Activated naive CD8-positive, alpha-beta T cell treated with anti-CD3 and anti-CD28 coated beads, Interleukin-2, amount 50 U/mL, for 24 hours (primary cell): ENCODE measurements around the gene TEAD1.

Experiments used
- ATAC-seq: fragments of 150-1000 bp; cut with Tn5 transposase; one replicate; pipeline ENCODE4 v1.10.0; 2021
- DNase-seq: peaks from one replicate; pipeline ENCODE4 v3.0.0; 2021
- H3K27ac Mint-ChIP-seq: one replicate; pipeline ENCODE4 v1.8.0; 2021; ENCODE audit warnings: mild to moderate bottlenecking, mixed read lengths
- H3K27me3 Mint-ChIP-seq: one replicate; pipeline ENCODE4 v1.8.0; 2021; ENCODE audit warnings: mixed read lengths
- H3K36me3 Mint-ChIP-seq: one replicate; pipeline ENCODE4 v1.8.0; 2021; ENCODE audit warnings: low read depth, mixed read lengths
- H3K4me1 Mint-ChIP-seq: one replicate; pipeline ENCODE4 v1.8.0; 2021; ENCODE audit warnings: mixed read lengths
- H3K4me3 Mint-ChIP-seq: one replicate; pipeline ENCODE4 v1.8.0; 2021; ENCODE audit warnings: mild to moderate bottlenecking, moderate library complexity, mixed read lengths
- H3K9me3 Mint-ChIP-seq: one replicate; pipeline ENCODE4 v1.8.0; 2021; ENCODE audit warnings: mixed read lengths

Gene TEAD1

GRCh38 chr11:12943311-12943710, 269.1 kb downstream of the TEAD1 start:
- Mint-ChIP-seq H3K27ac (no peak overlapping the region), H3K36me3 (no peaks in the 10 kb centered on the region), H3K4me3 (no peak overlapping the region), H3K9me3 (no peaks in the 10 kb centered on the region), H3K27me3 (peaks cover 18% of the 10 kb centered on the region), H3K4me1 (no peaks in the 10 kb centered on the region)
- no peak for ATAC-seq
- no peak for DNase-seq

- no peak overlapping the region for H3K27ac Mint-ChIP-seq
- DNase-seq (no peak), ATAC-seq (no peak)
- H3K9me3 Mint-ChIP-seq, result no peaks in the 10 kb centered on the region
- H3K4me1 Mint-ChIP-seq, result no peaks in the 10 kb centered on the region
- H3K4me3 Mint-ChIP-seq, result no peak overlapping the region
- H3K27me3 Mint-ChIP-seq, result peaks cover 17% of the 10 kb centered on the region
- H3K36me3 Mint-ChIP-seq, result no peaks in the 10 kb centered on the region
These were observed 270.7 kb downstream of the TEAD1 start for GRCh38 chr11:12944889-12945288.

- no peak for ATAC-seq
These were observed 275.2 kb downstream of the TEAD1 start for GRCh38 chr11:12949453-12949852.

GRCh38 chr11:12950670-12951069, 276.4 kb downstream of the TEAD1 start:
- H3K4me1 Mint-ChIP-seq, result no peaks in the 10 kb centered on the region
- ATAC-seq (no peak), DNase-seq (no peak)
- H3K9me3 Mint-ChIP-seq, result peaks cover 12% of the 10 kb centered on the region
- no peaks in the 10 kb centered on the region for H3K36me3 Mint-ChIP-seq
- H3K4me3 Mint-ChIP-seq, result no peak overlapping the region
- H3K27ac Mint-ChIP-seq, result no peak overlapping the region
- peaks cover 17% of the 10 kb centered on the region for H3K27me3 Mint-ChIP-seq

More at GRCh38 chr11:12949453-12949852, 275.2 kb downstream of the TEAD1 start:
- peaks cover 19% of the 10 kb centered on the region for H3K27me3 Mint-ChIP-seq
- peaks cover 12% of the 10 kb centered on the region for H3K9me3 Mint-ChIP-seq
- H3K27ac Mint-ChIP-seq, result no peak overlapping the region
- no peaks in the 10 kb centered on the region for H3K4me1 Mint-ChIP-seq
- no peak overlapping the region for H3K4me3 Mint-ChIP-seq
- H3K36me3 Mint-ChIP-seq, result no peaks in the 10 kb centered on the region
- no peak for DNase-seq

GRCh38 chr11:12951376-12951775, 277.2 kb downstream of the TEAD1 start:
- Mint-ChIP-seq H3K4me3 (no peak overlapping the region), H3K27me3 (peaks cover 18% of the 10 kb centered on the region)

GRCh38 chr11:12952094-12952493, 277.9 kb downstream of the TEAD1 start:
- peaks cover 18% of the 10 kb centered on the region for H3K27me3 Mint-ChIP-seq
- H3K4me3 Mint-ChIP-seq, result no peak overlapping the region
- DNase-seq, result no peak
- no peak overlapping the region for H3K27ac Mint-ChIP-seq
- peaks cover 12% of the 10 kb centered on the region for H3K9me3 Mint-ChIP-seq
- no peak for ATAC-seq
- no peaks in the 10 kb centered on the region for H3K36me3 Mint-ChIP-seq
- no peaks in the 10 kb centered on the region for H3K4me1 Mint-ChIP-seq

More at GRCh38 chr11:12951376-12951775, 277.2 kb downstream of the TEAD1 start:
- Mint-ChIP-seq H3K27ac (no peak overlapping the region), H3K9me3 (peaks cover 12% of the 10 kb centered on the region), H3K4me1 (no peaks in the 10 kb centered on the region), H3K36me3 (no peaks in the 10 kb centered on the region)
- ATAC-seq, result no peak
- DNase-seq, result no peak

GRCh38 chr11:12958986-12959385, 284.8 kb downstream of the TEAD1 start:
- no peaks in the 10 kb centered on the region for H3K36me3 Mint-ChIP-seq
- no peak for ATAC-seq
- peaks cover 12% of the 10 kb centered on the region for H3K27me3 Mint-ChIP-seq
- no peaks in the 10 kb centered on the region for H3K4me1 Mint-ChIP-seq
- no peaks in the 10 kb centered on the region for H3K9me3 Mint-ChIP-seq
- no peak overlapping the region for H3K4me3 Mint-ChIP-seq
- no peak overlapping the region for H3K27ac Mint-ChIP-seq
- no peak for DNase-seq

- DNase-seq (no peak), ATAC-seq (no peak)
- peaks cover 18% of the 10 kb centered on the region for H3K27me3 Mint-ChIP-seq
- H3K9me3 Mint-ChIP-seq, result no peaks in the 10 kb centered on the region
- no peaks in the 10 kb centered on the region for H3K4me1 Mint-ChIP-seq
- no peaks in the 10 kb centered on the region for H3K36me3 Mint-ChIP-seq
- H3K27ac Mint-ChIP-seq, result no peak overlapping the region
- no peak overlapping the region for H3K4me3 Mint-ChIP-seq
These were observed 287.4 kb downstream of the TEAD1 start for GRCh38 chr11:12961615-12962014.

GRCh38 chr11:12962306-12962705, 288.1 kb downstream of the TEAD1 start:
- no peak for ATAC-seq
- no peak overlapping the region for H3K27ac Mint-ChIP-seq
- H3K4me1 Mint-ChIP-seq, result no peaks in the 10 kb centered on the region
- no peaks in the 10 kb centered on the region for H3K36me3 Mint-ChIP-seq
- H3K27me3 Mint-ChIP-seq, result peaks cover 18% of the 10 kb centered on the region
- H3K4me3 Mint-ChIP-seq, result no peak overlapping the region
- DNase-seq, result no peak
- no peaks in the 10 kb centered on the region for H3K9me3 Mint-ChIP-seq

GRCh38 chr11:12963051-12963450, 288.8 kb downstream of the TEAD1 start:
- Mint-ChIP-seq H3K27ac (no peak overlapping the region), H3K4me3 (no peak overlapping the region), H3K27me3 (peaks cover 18% of the 10 kb centered on the region), H3K36me3 (no peaks in the 10 kb centered on the region), H3K4me1 (no peaks in the 10 kb centered on the region), H3K9me3 (no peaks in the 10 kb centered on the region)
- ATAC-seq (no peak), DNase-seq (no peak)

GRCh38 chr11:12963792-12964536, 289.7 kb downstream of the TEAD1 start:
- no peaks in the 10 kb centered on the region for H3K36me3 Mint-ChIP-seq
- peak; percentile 63 for DNase-seq
- H3K4me1 Mint-ChIP-seq, result no peaks in the 10 kb centered on the region
- H3K4me3 Mint-ChIP-seq, result no peak overlapping the region
- no peaks in the 10 kb centered on the region for H3K9me3 Mint-ChIP-seq
- H3K27ac Mint-ChIP-seq, result no peak overlapping the region
- peaks cover 18% of the 10 kb centered on the region for H3K27me3 Mint-ChIP-seq
- ATAC-seq, result peak; percentile 80

GRCh38 chr11:12964650-12965049, 290.4 kb downstream of the TEAD1 start:
- peaks cover 18% of the 10 kb centered on the region for H3K27me3 Mint-ChIP-seq
- H3K4me3 Mint-ChIP-seq, result no peak overlapping the region
- no peaks in the 10 kb centered on the region for H3K36me3 Mint-ChIP-seq
- no peaks in the 10 kb centered on the region for H3K9me3 Mint-ChIP-seq
- DNase-seq (no peak), ATAC-seq (no peak)
- H3K27ac Mint-ChIP-seq, result no peak overlapping the region
- no peaks in the 10 kb centered on the region for H3K4me1 Mint-ChIP-seq

- Mint-ChIP-seq H3K36me3 (no peaks in the 10 kb centered on the region), H3K27me3 (peaks cover 18% of the 10 kb centered on the region), H3K4me1 (no peaks in the 10 kb centered on the region), H3K9me3 (no peaks in the 10 kb centered on the region), H3K27ac (no peak overlapping the region), H3K4me3 (no peak overlapping the region)
- ATAC-seq, result no peak
- no peak for DNase-seq
These were observed 291.8 kb downstream of the TEAD1 start for GRCh38 chr11:12966002-12966401.

- Mint-ChIP-seq H3K4me3 (no peak overlapping the region), H3K9me3 (no peaks in the 10 kb centered on the region), H3K27me3 (peaks cover 16% of the 10 kb centered on the region), H3K36me3 (no peaks in the 10 kb centered on the region), H3K4me1 (no peaks in the 10 kb centered on the region), H3K27ac (no peak overlapping the region)
- ATAC-seq (no peak), DNase-seq (no peak)
These were observed 293.9 kb downstream of the TEAD1 start for GRCh38 chr11:12968101-12968500.

GRCh38 chr11:12968826-12969225, 294.6 kb downstream of the TEAD1 start:
- Mint-ChIP-seq H3K36me3 (no peaks in the 10 kb centered on the region), H3K9me3 (no peaks in the 10 kb centered on the region), H3K4me3 (no peak overlapping the region), H3K4me1 (no peaks in the 10 kb centered on the region), H3K27ac (no peak overlapping the region), H3K27me3 (peaks cover 14% of the 10 kb centered on the region)
- ATAC-seq (no peak), DNase-seq (no peak)

- no peaks in the 10 kb centered on the region for H3K36me3 Mint-ChIP-seq
- H3K9me3 Mint-ChIP-seq, result no peaks in the 10 kb centered on the region
- ATAC-seq (no peak), DNase-seq (no peak)
- H3K4me3 Mint-ChIP-seq, result no peak overlapping the region
- H3K27ac Mint-ChIP-seq, result no peak overlapping the region
- H3K4me1 Mint-ChIP-seq, result no peaks in the 10 kb centered on the region
- H3K27me3 Mint-ChIP-seq, result peaks cover 3% of the 10 kb centered on the region
These were observed 297.7 kb downstream of the TEAD1 start for GRCh38 chr11:12971955-12972354.
